Stimulated activated CD4-positive, alpha-beta T cell treated with anti-CD3 and anti-CD28 coated beads, Interleukin-15, amount 100 ng/mL, for 48 hours (primary cell): ENCODE results near the gene TNS1.

ENCODE experiments used
- DNase-seq, 2 donors: peaks; one replicate each; pipeline ENCODE4 v3.0.0-alpha.2; 2020; ENCODE audit warnings: low read depth in 2 of 2

TNS1 gene

GRCh38 chr2:217980036-217980435 lies 22.8 kb downstream of the TNS1 start:
- no peak for DNase-seq

GRCh38 chr2:217979151-217979811 lies 23.5 kb downstream of the TNS1 start:
- no peak for DNase-seq

GRCh38 chr2:217978536-217979150 lies 24.2 kb downstream of the TNS1 start:
- DNase-seq: no peak

GRCh38 chr2:217977840-217978535 lies 24.8 kb downstream of the TNS1 start:
- DNase-seq: no peak

- no peak for DNase-seq
Observed at GRCh38 chr2:217976301-217976700, 26.5 kb downstream of the TNS1 start.

GRCh38 chr2:217975626-217976025 lies 27.2 kb downstream of the TNS1 start:
- no peak for DNase-seq

- no peak for DNase-seq
Observed at GRCh38 chr2:217974389-217975005, 28.3 kb downstream of the TNS1 start.

- no peak for DNase-seq
Observed at GRCh38 chr2:217973008-217973787, 29.6 kb downstream of the TNS1 start.

- DNase-seq: no peak
Observed at GRCh38 chr2:217972490-217972889, 30.3 kb downstream of the TNS1 start.

GRCh38 chr2:217972037-217972436 lies 30.8 kb downstream of the TNS1 start:
- DNase-seq: no peak

- no peak for DNase-seq
Observed at GRCh38 chr2:217971166-217971565, 31.6 kb downstream of the TNS1 start.

GRCh38 chr2:217970206-217970605 lies 32.6 kb downstream of the TNS1 start:
- DNase-seq: no peak

GRCh38 chr2:217969588-217969987 lies 33.2 kb downstream of the TNS1 start:
- no peak for DNase-seq

GRCh38 chr2:217968023-217968422 lies 34.8 kb downstream of the TNS1 start:
- DNase-seq: no peak

- DNase-seq: no peak
Observed at GRCh38 chr2:217966423-217967070, 36.2 kb downstream of the TNS1 start.

- DNase-seq: no peak
Observed at GRCh38 chr2:217964275-217965161, 38.3 kb downstream of the TNS1 start.

- DNase-seq: no peak
Observed at GRCh38 chr2:217960351-217960750, 42.4 kb downstream of the TNS1 start.

GRCh38 chr2:217959723-217960122 lies 43.1 kb downstream of the TNS1 start:
- no peak for DNase-seq

- DNase-seq: no peak
Observed at GRCh38 chr2:217958884-217959225, 43.9 kb downstream of the TNS1 start.

GRCh38 chr2:217958206-217958883 lies 44.5 kb downstream of the TNS1 start:
- DNase-seq: no peak
